KOPT-K1 (cell line): ENCODE results near the gene PCSK1.
"Not testable (repeated sequence)": the region's sequence is repeated elsewhere in the genome, so short reads cannot be mapped to it uniquely, and the experiment has no call there.

Source experiments
- H3K27ac ChIP-seq: fragments of 200-600 bp; sonication (generic); 2 replicates; pipeline ENCODE4 v1.5.1; 2016; ENCODE audit warnings: antibody characterized with exemption, mild to moderate bottlenecking, low read depth, low read length; ENCODE audit not compliant: poor library complexity, severe bottlenecking
- H3K36me3 ChIP-seq: fragments of 200-600 bp; sonication (generic); 2 replicates; pipeline ENCODE4 v1.5.1; 2017; ENCODE audit warnings: antibody characterized with exemption, mild to moderate bottlenecking, low read length, moderate library complexity; ENCODE audit not compliant: insufficient read depth
- H3K9me3 ChIP-seq: fragments of 200-600 bp; sonication (generic); 2 replicates; pipeline ENCODE4 v1.5.1; 2017; ENCODE audit warnings: antibody characterized with exemption, low read length, mild to moderate bottlenecking; ENCODE audit not compliant: insufficient read depth, poor library complexity, severe bottlenecking

Gene PCSK1

GRCh38 chr5:96367337-96367736 is 65.7 kb downstream of the PCSK1 start:
- H3K27ac ChIP-seq, H3K9me3 ChIP-seq, H3K36me3 ChIP-seq: not testable (repeated sequence)

GRCh38 chr5:96354237-96354636 is 78.8 kb downstream of the PCSK1 start:
- Histone ChIP-seq H3K27ac (no peak overlapping the region), H3K36me3 (no peaks in the 10 kb centered on the region), H3K9me3 (no peaks in the 10 kb centered on the region)

- Histone ChIP-seq H3K9me3 (no peaks in the 10 kb centered on the region), H3K36me3 (no peaks in the 10 kb centered on the region), H3K27ac (no peak overlapping the region)
These were observed 79.8 kb downstream of the PCSK1 start for GRCh38 chr5:96353220-96353619.

GRCh38 chr5:96350678-96351077 is 82.4 kb downstream of the PCSK1 start:
- no peaks in the 10 kb centered on the region for H3K36me3 ChIP-seq
- no peak overlapping the region for H3K27ac ChIP-seq
- no peaks in the 10 kb centered on the region for H3K9me3 ChIP-seq

- Histone ChIP-seq H3K36me3 (no peaks in the 10 kb centered on the region), H3K9me3 (no peaks in the 10 kb centered on the region), H3K27ac (no peak overlapping the region)
These were observed 84.5 kb downstream of the PCSK1 start for GRCh38 chr5:96348536-96348935.

- H3K27ac ChIP-seq, result no peak overlapping the region
- no peaks in the 10 kb centered on the region for H3K36me3 ChIP-seq
- no peaks in the 10 kb centered on the region for H3K9me3 ChIP-seq
These were observed 85.4 kb downstream of the PCSK1 start for GRCh38 chr5:96347502-96348292.

GRCh38 chr5:96344678-96345577 is 88.1 kb downstream of the PCSK1 start:
- Histone ChIP-seq H3K9me3 (no peaks in the 10 kb centered on the region), H3K27ac (no peak overlapping the region), H3K36me3 (no peaks in the 10 kb centered on the region)

- Histone ChIP-seq H3K36me3 (no peaks in the 10 kb centered on the region), H3K27ac (no peak overlapping the region), H3K9me3 (no peaks in the 10 kb centered on the region)
These were observed 90.0 kb downstream of the PCSK1 start for GRCh38 chr5:96343094-96343493.

- Histone ChIP-seq H3K9me3 (no peaks in the 10 kb centered on the region), H3K27ac (no peak overlapping the region), H3K36me3 (no peaks in the 10 kb centered on the region)
These were observed 90.5 kb downstream of the PCSK1 start for GRCh38 chr5:96342581-96342980.
